ENCODE data around the gene MBNL3. TPM values are rescaled to one million over a fixed set of nuclear protein-coding genes. Genes with fewer than 3 reads are reported as not detected.
"Not testable (repeated sequence)": the region's sequence is repeated elsewhere in the genome, so short reads cannot be mapped to it uniquely, and the experiment has no call there.

MBNL3 gene
- total RNA-seq, 1 donor from 2014 or later, result 0.68 TPM

DNA sequence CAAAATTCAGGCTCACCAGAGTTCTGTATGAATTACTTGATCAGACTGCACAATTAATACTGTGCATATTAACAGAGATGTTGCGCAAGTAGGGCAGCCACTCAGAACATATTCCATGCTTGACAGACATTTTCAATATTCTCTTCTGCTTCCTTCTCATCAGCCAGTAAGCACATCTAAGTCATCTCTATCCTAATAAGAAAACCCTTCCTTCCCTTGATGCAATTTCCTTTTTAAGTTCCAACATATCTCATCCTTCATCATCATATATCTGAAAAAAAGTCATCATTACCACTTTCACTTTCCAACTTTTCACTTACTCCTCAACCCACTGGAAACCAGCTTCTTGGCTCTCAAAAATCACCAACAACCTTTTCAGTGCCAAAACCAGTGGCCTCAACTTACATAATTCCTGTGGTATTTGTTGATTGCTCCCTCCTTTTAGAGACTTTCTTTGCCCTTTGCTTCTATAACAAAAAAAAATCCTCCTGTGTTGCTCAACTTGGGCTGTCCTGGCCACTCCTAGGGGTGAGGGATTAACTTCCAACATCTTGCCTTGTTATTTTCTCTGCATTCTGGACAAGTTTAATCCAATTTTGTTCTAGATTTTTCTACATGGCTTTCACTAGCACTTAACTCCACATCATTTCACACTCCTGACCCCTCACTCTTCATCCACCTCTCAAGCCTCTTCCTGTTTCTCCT, 14.1 kb downstream of the MBNL3 start:
- no peak for DNase-seq

DNA sequence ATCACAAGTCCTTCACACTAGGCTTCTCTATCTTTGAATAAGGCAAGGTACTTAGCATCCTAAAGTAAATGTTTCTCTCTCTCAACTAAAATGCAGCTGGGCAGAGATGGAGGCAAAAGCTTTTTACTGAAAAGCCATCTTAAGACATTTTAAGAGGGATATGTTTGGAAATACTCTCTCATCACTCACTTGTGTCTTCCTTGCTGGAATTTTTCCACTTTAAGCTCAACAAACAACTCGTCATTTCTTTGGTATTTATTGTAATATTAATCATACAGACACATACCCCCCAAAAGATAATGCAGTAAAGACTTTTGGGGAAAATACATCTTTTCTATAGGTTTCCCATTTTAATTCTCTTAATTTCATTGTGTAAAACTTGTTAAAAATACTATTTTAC, 16.4 kb downstream of the MBNL3 start:
- DNase-seq, result no peak

- DNase-seq, result no peak
Observed at GRCh38 chrX:132470831-132471230, 18.0 kb downstream of the MBNL3 start.

GRCh38 chrX:132470179-132470578, 18.7 kb downstream of the MBNL3 start:
- no peak for DNase-seq

GRCh38 chrX:132468454-132468853, 20.4 kb downstream of the MBNL3 start:
- DNase-seq, result no peak

GRCh38 chrX:132467989-132468388, 20.8 kb downstream of the MBNL3 start:
- DNase-seq, result no peak

DNA sequence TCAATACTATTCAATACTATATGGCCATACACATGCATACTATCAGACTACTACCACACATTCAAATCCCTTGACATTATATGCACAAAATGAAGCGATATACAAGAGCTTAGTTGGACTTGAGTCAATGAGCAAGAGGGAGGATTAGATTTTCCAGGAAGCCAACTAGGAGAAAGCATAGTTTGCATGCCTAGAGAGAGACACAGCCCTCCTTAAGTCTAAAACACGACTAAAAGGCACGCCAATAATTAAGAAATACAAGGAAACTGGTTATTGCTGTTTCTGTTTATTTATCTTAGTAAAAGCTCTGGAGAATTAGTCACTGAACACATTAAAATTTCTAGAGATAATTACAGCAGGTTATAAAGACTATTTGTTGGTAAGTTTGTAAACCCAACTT, 21.8 kb downstream of the MBNL3 start:
- no peak for DNase-seq

DNA sequence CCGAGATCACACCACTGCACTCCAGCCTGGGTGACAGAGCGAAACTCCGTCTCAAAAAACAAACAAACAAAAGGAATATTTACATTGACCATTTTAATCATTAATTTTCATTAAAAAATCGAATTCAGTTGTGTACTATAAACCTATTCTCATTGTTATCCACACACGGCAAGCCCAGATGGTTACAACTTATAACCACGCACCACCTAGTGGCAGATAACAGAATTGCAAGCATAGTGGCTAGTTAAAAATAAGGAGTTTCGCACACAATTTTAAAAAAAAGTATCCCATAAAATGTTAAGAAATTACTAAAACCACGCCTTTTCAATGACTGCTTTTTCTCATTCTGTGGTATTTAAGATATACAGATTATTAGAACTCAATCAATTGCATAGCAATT, 25.4 kb downstream of the MBNL3 start:
- peak; percentile 8 for DNase-seq

DNA sequence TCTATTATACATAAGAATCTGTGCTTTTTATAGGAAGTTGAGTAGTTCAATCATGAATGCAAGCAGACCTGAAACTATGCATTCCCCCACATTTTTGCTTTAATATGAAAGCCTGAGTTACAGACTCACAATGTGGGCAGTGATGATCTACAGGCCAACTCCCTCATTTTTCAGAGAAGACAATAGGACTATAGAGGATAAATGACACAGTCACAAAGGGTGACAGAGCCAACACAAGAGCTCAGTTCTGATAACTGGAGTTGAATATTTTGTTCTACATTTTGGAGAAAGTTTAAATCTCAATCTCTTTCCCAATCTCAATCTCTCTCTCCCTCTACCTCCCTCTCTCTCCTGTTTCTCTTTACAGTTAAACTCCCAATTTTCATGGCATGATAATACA, 27.0 kb downstream of the MBNL3 start:
- DNase-seq, result no peak

DNA sequence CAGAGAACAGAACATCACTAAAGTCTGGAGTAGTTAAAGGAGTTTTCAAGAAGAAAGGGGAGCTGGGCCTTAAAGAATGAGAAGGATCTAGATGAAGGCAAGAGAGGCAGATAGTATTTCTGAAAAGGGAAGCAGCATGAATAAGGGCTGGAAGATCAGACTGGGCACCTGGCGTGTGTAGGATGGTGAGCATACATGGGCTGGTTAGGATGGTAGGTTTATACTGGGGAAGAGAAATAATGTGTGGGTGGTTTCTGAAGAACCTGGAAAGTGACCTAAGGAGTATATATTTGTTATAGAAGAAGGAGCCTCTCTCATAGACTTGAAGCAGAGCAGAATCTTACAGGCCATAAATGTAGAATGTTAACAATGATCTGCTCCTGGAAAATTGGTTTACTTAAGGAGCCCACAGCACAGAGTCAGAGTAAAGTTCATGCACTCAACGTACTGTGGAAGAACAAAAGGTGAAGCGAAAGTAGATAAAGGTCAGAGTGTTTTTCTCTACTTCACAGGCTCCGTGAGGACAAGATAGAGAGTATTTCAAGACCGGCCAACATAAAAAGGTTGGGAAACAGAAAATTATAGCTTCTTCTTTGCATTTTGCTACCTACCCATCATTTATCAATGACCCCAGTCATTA, 35.8 kb downstream of the MBNL3 start:
- DNase-seq, result no peak

DNA sequence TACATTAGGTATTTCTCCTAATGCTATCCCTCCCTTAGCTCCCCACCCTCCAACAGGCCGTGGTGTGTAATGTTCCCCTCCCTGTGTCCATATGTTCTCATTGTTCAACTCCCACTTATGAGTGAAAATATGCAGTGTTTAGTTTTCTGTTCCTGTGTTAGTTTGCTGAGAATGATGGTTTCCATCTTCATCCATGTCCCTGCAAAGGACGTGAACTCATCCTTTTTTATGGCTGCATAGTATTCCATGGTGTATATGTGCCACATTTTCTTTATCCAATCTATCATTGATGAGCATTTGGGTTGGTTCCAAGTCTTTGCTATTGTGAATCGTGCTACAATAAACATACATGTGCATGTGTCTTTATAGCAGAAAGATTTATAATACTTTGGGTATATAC, 42.9 kb downstream of the MBNL3 start:
- not testable (repeated sequence) for DNase-seq

DNA sequence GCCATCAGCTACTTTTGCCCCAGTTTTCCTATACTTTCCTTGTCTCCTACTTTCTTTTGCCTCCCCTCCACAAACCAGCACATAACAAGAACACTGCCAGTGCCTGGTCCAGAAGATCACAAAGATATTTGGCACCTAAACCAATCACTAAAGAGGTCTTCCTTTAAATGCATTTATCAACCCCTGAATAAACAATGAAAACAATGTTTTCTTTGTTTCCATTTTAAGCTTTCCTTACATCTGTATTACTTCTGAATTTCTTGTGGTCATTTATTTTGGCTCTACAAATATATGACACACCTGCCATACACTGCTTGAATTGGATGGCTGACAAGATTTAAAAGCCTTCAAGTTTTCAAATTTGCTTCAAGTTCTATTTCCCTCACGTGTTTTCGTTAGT, 43.9 kb downstream of the MBNL3 start:
- no peak for DNase-seq

GRCh38 chrX:132443196-132444135, 45.4 kb downstream of the MBNL3 start:
- no peak for DNase-seq

GRCh38 chrX:132442691-132443090, 46.1 kb downstream of the MBNL3 start:
- DNase-seq, result no peak

DNA sequence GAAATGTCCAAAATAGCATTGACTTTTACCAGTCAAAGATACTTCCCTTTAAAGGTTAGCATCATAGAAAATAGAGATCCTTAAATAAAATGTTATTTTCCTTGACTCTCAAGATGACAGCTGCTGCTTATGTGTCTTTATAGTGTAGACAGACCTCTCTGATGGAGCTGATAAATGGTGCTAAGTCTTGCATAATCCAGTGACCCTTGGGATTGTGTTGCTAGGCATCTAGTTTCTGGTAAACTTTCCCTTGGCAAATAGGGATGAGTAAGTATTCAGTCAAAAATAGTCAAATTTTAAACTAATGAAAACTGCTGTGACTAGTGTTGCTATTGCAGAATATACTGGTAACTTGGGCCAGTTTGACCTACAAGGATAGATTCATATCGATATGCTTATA, 53.6 kb downstream of the MBNL3 start:
- no peak for DNase-seq

- no peak for DNase-seq
Observed at GRCh38 chrX:132433551-132433950, 55.3 kb downstream of the MBNL3 start.

GRCh38 chrX:132433001-132433400, 55.8 kb downstream of the MBNL3 start:
- DNase-seq, result no peak

- DNase-seq, result no peak
Observed at GRCh38 chrX:132428896-132429295, 59.9 kb downstream of the MBNL3 start.

- no peak for DNase-seq
Observed at GRCh38 chrX:132426695-132427281, 62.0 kb downstream of the MBNL3 start.

DNA sequence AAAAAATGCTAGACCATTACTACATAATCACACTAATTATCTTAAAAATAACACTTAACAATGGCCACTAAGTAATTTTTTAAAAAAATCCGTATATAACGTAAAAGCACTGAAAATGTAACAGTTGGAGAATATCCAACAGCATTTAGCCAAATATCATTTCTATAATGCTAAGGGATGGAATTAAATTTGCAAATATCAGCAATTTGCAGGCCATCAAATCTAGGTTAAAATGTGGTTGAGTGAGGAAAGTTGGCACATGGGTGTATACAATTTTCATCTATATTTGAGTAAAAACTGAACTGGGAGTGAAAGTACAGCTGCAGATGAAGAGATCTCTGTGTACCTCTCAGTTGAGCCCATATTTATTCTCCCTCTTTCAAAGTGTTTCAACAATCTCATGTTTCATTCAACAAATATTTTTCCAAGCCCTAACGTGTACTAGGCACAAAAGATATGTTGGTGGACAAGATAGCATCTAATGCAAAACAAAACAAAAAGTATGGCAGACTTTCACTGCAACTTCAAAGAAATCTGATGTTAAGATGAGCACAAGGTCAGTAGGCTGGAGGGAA, 63.0 kb downstream of the MBNL3 start:
- DNase-seq, result no peak

DNA sequence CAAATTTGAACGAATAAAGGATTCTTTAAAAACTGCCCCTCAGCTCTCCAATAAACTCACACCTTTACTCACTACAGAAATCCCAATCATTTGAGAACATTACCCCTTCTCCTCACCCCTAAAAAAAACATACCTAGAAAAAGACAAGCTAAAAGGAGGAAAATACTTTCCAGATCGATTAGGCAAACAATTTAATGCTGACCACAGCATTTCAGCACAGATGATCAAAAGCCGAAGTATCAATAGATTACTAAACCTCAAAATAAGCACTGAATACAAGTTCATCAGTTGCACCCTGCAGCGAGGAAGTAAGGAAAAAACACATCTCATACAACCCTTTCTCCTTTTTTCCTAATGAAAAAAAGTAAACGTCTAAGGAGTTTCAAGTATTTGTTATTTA, 65.5 kb downstream of the MBNL3 start:
- no peak for DNase-seq

GRCh38 chrX:132415012-132415411, 73.8 kb downstream of the MBNL3 start:
- DNase-seq, result no peak

DNA sequence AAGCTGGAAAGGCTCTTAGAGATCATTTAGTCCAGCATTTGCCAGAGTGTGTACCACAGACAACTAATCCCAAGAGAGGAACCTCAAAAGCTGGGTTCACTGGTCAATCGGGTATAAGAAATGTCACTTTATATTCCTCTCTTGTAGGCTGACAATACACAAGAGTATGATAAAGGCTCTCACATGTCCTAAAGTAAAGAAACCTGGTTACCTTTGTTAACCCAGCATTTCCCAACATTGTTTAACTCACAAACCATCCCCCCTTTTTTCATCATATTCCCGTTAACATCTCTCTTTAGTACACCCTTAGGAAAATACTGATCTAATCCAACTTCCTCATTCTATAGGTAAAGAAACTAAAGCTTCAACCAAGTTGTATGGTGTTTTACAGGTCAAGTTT, 74.4 kb downstream of the MBNL3 start:
- no peak for DNase-seq
